Suprapubic skin (tissue), 4 donors: ENCODE data around the gene NUCB2.

ENCODE experiments used
- CTCF ChIP-seq, 2 donors: fragments of 200-600 bp in 1 of 2; fragments of 450-650 bp in 1 of 2; sonication (generic) in 1 of 2; IDR thresholded peaks; one replicate each; pipeline ENCODE4 v1.5.1; 2016 to 2019; ENCODE audit warnings: antibody characterized with exemption in 2 of 2, mild to moderate bottlenecking in 1 of 2, moderate library complexity in 1 of 2
- EP300 ChIP-seq: sonication (generic); formaldehyde crosslinking; IDR thresholded peaks from one replicate; pipeline ENCODE4 v1.6.1; 2017; ENCODE audit warnings: antibody characterized with exemption
- POLR2A ChIP-seq, 2 donors: fragments of 450-650 bp; IDR thresholded peaks; one replicate each; pipeline ENCODE4 v1.6.1; 2017; ENCODE audit warnings: antibody characterized with exemption in 2 of 2, mild to moderate bottlenecking in 2 of 2, moderate library complexity in 2 of 2
- POLR2AphosphoS5 ChIP-seq, 3 donors: sonication (generic); formaldehyde crosslinking; IDR thresholded peaks; one replicate each; pipeline ENCODE4 v1.6.1; 2017; ENCODE audit warnings: antibody characterized with exemption in 3 of 3

GRCh38 chr11:17268902-17269301 lies 7.6 kb upstream of the NUCB2 start:
- TF ChIP-seq POLR2A (IDR thresholded peaks at IDR 0.05) (no peak), CTCF (IDR thresholded peaks at IDR 0.05) (no peak), EP300 (no peak), POLR2AphosphoS5 (IDR thresholded peaks at IDR 0.05) (no peak)
